WERI-Rb-1 (cell line): ENCODE results near the gene COL27A1.

Experiments
- DNase-seq: peaks from one replicate; pipeline ENCODE4 v3.0.0-alpha.2; 2020
- H3K27ac ChIP-seq: fragments of 250-450 bp; sonication (Bioruptor Pico); 2 replicates; pipeline ENCODE4 v1.5.1; 2020; ENCODE audit warnings: mild to moderate bottlenecking, moderate library complexity
- H3K27me3 ChIP-seq: fragments of 250-450 bp; sonication (Bioruptor Pico); 2 replicates; pipeline ENCODE4 v1.5.1; 2021; ENCODE audit warnings: mild to moderate bottlenecking, low read depth, moderate library complexity; ENCODE audit not compliant: insufficient read depth, severe bottlenecking
- H3K36me3 ChIP-seq: fragments of 250-450 bp; sonication (Bioruptor Pico); 2 replicates; pipeline ENCODE4 v1.5.1; 2020; ENCODE audit warnings: mild to moderate bottlenecking, moderate library complexity
- H3K4me3 ChIP-seq: 2 replicates; pipeline ENCODE4 v1.5.1; 2011; ENCODE audit warnings: low read depth, mild to moderate bottlenecking, control low read depth, low read length
- H3K9me3 ChIP-seq: fragments of 250-450 bp; sonication (Bioruptor Pico); 2 replicates; pipeline ENCODE4 v1.5.1; 2021; ENCODE audit warnings: mild to moderate bottlenecking, moderate library complexity; ENCODE audit not compliant: severe bottlenecking
- CTCF ChIP-seq: IDR thresholded peaks from 2 replicates; pipeline ENCODE4 v1.5.1; 2011; ENCODE audit warnings: low read depth, mild to moderate bottlenecking, control low read depth, inconsistent platforms, low read length

COL27A1 gene

GRCh38 chr9:114155263-114155994 is at the start of gene COL27A1:
Gene COL27A1, plus strand, starts transcription at chr9:114155537. Its CDS starts 414 bp downstream, at chr9:114155951.
- DNase-seq: peak; percentile 93
- Histone ChIP-seq H3K27me3 (peaks cover 6% of the 10 kb centered on the region), H3K36me3 (peaks cover 13% of the 10 kb centered on the region), H3K27ac (peak within 1 kb of the TSS; percentile 59), H3K4me3 (peak within 1 kb of the TSS; percentile 63), H3K9me3 (no peaks in the 10 kb centered on the region)
- peak; percentile 85 for TF ChIP-seq CTCF

GRCh38 chr9:114107286-114108001 is 47.9 kb upstream of the COL27A1 start:
- H3K27ac ChIP-seq: peak overlapping the region; percentile 23
- no peak for TF ChIP-seq CTCF
- DNase-seq: no peak

GRCh38 chr9:114108016-114108833 is 47.1 kb upstream of the COL27A1 start:
- DNase-seq: peak; percentile 95
- H3K27ac ChIP-seq: peak overlapping the region; percentile 63
- peak; percentile 100 for TF ChIP-seq CTCF
- no peak overlapping the region for H3K4me3 ChIP-seq
- H3K9me3 ChIP-seq: peaks cover 3% of the 10 kb centered on the region
- H3K36me3 ChIP-seq: no peaks in the 10 kb centered on the region
- no peaks in the 10 kb centered on the region for H3K27me3 ChIP-seq

More at GRCh38 chr9:114107286-114108001, 47.9 kb upstream of the COL27A1 start:
- no peaks in the 10 kb centered on the region for H3K27me3 ChIP-seq
- no peaks in the 10 kb centered on the region for H3K36me3 ChIP-seq
- H3K4me3 ChIP-seq: no peak overlapping the region
- peaks cover 10% of the 10 kb centered on the region for H3K9me3 ChIP-seq

- TF ChIP-seq CTCF: no peak
- Histone ChIP-seq H3K4me3 (no peak overlapping the region), H3K36me3 (no peaks in the 10 kb centered on the region), H3K9me3 (no peaks in the 10 kb centered on the region), H3K27ac (peak overlapping the region; percentile 63), H3K27me3 (no peaks in the 10 kb centered on the region)
- no peak for DNase-seq
Measured at GRCh38 chr9:114109124-114109523, 46.2 kb upstream of the COL27A1 start.

- H3K27me3 ChIP-seq: no peaks in the 10 kb centered on the region
- H3K36me3 ChIP-seq: no peaks in the 10 kb centered on the region
- TF ChIP-seq CTCF: no peak
- no peak for DNase-seq
- no peaks in the 10 kb centered on the region for H3K9me3 ChIP-seq
- no peak overlapping the region for H3K27ac ChIP-seq
- H3K4me3 ChIP-seq: no peak overlapping the region
Measured at GRCh38 chr9:114110180-114110579, 45.2 kb upstream of the COL27A1 start.
